ENCODE measurements around the gene SDC1.
A peak's percentile ranks its signal among the peaks of the same experiment; 100 is the strongest.
"Not testable (repeated sequence)": the region's sequence is repeated elsewhere in the genome, so short reads cannot be mapped to it uniquely, and the experiment has no call there.

The SDC1 gene

GRCh38 chr2:20224716-20225293 lies at the start of gene SDC1:
Gene SDC1, minus strand, starts transcription at chr2:20225130. Its CDS starts 263 bp downstream, at chr2:20224867.
- peak in 1 of 2 experiments; percentile 89 for DNase-seq

DNA sequence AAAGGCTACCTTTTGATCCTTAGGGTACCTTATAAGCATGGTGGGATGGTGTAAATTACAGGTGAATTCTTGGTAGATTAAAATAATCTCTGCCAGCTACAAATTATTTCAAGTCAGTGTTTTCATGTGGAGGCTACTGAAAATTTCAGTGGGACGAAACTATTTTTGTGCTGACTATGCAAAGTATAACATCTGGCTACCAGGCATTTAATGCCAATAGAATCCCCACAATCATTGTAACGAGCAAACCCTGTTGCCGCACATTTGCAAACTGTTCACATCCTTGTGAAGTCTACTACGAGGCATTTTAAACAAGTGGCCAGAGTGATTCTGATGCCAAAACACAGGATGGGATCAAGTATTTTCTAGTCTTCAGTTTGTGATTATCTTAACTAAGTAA lies 48.1 kb upstream of the SDC1 start:
- DNase-seq: no peak

- DNase-seq: not testable (repeated sequence)
These were observed 43.4 kb upstream of the SDC1 start for GRCh38 chr2:20268317-20268716.

DNA sequence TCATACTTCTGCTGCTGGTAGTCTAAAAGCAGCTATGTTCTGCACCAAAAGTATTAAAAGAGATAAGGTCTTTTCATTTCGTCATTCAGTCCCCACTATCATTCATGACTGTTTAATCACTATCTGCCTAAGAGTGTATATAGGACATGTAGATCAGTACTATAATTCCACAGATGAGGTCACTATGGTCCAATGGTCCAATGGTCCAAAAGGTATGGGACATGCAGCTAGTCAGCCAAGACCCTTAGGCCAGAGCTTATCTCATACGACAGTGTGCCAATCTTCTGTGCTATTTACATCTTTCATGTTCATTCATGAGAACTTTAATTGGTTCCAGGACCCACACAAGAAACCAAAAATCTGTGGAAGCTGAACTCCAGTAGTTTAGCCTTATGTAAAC lies 42.6 kb upstream of the SDC1 start:
- no peak for DNase-seq

DNA sequence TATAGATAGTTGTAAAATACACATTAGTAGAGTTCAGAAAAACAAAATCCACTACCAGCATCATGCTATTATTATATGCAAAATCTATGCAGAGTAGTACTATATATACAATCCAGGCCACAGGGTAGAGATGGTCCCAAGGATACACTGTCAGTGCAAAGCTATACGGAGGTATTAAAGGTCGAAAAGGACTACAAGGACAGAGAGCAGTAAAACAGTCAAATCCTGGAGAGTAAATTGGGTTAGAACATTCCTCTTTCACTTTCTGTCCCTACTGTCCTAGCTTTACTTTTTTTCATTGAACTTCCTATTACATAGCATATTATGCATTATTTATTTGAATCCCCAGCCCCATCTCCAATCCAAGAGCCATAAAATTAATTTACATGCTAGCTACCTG lies 39.7 kb upstream of the SDC1 start:
- DNase-seq: peak; percentile 67 to 79

DNA sequence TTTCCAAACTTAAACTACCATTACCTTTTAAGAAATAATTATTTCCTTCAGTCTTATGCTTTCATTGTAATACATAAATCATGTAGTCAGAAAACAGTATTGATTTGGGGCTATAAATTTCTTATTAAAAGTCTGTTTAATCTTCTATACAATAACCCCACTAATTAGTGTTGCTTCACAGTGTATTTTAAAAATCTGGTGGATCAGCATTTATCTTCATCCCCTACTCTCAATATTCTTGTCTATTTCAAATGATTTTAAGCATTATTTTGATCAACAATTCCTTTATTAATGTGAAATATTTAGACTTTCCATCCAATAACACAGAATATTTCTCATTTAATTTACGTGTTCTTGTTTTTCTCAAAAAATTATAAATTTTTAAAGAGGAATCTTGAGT lies 32.5 kb upstream of the SDC1 start:
- DNase-seq: no peak

DNA sequence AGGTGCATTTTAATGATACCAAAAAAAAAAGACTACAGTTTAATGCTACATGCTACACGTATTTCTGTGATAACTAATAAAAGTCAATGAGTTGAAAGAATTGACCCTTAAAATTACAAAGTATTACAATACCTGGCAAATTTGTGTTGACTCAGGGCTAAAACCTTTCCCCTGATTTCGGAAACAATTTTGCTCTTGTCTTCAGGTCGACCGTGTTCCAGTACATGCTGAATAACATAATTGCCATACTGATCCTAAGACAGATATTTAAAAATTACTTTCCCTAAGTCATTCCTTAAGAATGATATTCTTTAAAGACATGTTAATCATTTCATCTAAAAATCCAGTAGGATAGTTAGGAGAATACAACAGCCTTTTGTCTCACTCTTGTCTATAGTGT lies 29.8 kb upstream of the SDC1 start:
- no peak for DNase-seq

DNA sequence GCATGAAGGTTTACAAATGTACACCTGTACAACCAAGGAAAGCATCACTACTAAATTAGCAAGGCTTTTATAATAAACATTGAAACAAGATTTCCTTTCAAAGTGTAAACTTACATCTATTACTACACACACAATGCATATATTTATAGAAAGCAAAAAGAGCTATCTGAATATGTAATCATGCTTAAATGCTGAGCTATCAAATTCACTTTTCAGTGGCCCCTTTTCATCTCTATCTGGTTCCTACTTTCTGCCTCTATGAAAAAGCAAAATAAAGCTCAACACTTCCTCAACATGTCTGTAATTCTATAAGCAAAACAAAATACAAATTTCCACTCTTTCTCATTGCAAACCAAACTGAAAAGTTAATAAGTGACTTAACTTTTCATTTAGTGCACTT lies 25.5 kb upstream of the SDC1 start:
- DNase-seq: no peak

DNA sequence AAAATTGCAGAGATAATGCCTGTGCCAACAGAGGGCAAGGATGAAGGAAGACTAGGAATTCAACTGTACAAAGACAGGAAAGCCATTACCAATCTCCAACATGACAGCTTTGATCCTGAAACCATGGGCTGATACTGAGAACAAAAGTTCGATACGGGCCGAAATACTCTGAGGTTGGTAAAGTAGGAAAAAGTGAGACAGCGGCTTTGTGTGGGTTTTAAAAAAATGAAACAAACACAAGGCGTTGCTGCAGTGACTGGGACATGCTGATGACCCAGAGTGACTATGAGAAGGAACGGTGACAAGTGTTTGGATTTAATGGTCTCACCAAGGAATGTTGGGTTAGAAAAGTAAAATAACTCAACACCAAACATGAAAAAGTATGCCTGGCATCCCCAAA lies 24.2 kb upstream of the SDC1 start:
- no peak for DNase-seq

- no peak for DNase-seq
These were observed 22.2 kb upstream of the SDC1 start for GRCh38 chr2:20247084-20247483.

GRCh38 chr2:20243637-20244036 lies 18.7 kb upstream of the SDC1 start:
- not testable (repeated sequence) for DNase-seq

DNA sequence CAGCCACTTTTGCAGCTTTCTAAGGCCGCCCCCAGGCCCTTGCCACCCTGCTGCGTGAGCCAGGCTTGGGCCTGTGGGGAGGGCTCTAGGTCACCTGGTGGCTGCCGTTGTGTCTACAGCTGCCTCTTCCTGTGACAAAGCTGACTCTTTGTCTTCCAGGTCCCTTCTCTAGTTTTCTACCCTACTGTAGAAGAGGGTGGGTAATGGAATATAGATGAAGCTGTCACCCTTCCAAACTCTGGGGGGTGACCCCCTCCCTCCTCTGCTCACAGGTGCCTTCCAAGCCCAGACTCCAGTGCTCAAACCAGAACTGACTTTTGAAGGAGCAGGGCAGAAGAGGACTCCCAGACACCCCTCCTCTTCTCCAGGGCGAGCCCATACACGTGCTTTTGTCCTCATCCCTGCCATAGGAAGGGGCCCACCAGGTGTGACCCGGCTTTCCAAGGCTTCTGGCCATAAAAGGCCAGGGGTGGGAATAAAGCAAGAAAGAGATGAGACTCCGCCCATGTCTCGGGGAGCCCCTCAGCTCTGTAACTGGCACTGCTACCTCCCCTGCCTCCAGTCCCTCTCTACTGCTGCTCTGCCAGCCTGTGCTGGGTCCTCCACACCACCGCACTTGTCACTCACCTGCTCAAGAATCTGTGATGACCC lies 17.9 kb upstream of the SDC1 start:
- DNase-seq: peak in 1 of 2 experiments; percentile 50

GRCh38 chr2:20241973-20242726 lies 17.2 kb upstream of the SDC1 start:
- no peak for DNase-seq

- DNase-seq: not testable (repeated sequence)
These were observed 15.4 kb upstream of the SDC1 start for GRCh38 chr2:20240291-20240690.

DNA sequence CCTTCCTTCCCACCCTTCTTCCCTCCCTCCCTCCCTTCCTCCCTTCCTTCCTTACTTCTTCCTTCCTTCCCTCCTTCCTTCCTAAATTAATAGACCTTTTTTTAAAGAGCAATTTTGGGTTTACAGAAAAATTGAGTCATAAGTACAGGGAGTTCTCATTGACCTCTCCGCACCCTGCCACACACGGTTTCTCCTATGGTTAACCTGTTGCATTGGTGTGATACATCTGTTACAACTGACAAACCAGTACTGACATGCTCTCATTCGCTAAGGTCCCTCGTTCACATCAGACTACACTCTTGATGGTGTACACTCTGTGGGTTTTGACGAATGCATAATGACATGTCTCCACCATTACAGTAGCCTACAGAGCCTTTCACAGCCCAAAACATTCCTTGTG lies 11.6 kb upstream of the SDC1 start:
- DNase-seq: no peak

GRCh38 chr2:20235655-20236305 lies 10.8 kb upstream of the SDC1 start:
- DNase-seq: no peak

DNA sequence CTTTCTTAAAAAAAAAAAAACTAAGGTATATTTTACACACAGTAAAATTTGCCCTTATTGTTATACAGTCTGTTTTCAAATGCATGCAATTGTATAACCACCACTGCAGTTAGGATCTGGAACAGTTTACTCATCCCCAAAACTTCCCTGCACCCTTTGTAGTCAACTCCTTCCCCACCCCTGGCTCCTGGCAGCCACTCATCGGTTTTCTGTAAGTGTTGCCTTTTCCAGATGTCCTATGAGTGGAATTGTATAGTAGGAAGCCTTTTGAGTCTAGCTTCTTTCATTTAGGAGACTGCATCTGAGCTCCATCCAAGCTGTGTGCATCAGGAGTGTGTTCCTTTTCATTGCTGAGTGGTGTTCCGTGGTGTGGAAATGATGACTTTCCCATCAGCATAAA lies 9.7 kb upstream of the SDC1 start:
- DNase-seq: not testable (repeated sequence)

DNA sequence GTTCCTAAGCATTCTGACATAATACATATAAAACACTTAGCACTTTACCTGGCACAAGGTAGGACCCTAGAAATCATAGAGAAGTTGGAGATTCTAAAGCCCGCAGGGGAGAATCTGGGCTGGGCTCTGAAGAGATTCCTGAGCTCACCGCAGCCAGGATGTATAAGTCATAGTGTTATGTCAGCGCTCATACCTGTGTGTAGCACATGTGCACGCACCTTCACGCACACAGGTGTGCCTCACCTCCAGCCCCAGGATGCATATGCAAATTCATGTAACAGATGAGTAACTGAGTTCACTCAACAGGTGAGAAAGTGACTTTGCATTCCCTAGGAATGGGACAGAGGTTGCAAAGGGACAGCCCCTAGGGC lies 7.9 kb upstream of the SDC1 start:
- DNase-seq: peak; percentile 66 to 84

- peak in 1 of 2 experiments; percentile 30 for DNase-seq
These were observed 6.7 kb upstream of the SDC1 start for GRCh38 chr2:20231598-20232026.

DNA sequence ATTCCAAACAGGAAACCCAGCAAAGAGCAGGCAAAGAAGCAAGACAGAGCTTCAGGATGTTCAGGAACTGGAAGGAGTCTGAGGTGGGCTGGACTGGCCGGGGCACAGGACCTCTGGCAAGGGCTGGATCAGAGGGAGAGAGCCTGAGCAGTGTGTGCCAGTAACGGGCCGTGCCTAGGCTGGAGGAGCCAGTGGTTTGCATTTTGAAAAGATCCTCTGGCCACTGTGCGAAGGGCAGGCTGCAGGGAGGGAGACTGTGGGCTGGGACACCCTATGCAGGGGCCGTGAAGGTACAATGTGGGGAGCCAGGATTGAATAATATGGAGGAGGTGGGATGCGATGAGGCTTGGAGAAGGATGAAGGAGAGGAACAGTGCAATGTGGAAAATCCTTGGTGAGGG lies 6.2 kb upstream of the SDC1 start:
- no peak for DNase-seq

DNA sequence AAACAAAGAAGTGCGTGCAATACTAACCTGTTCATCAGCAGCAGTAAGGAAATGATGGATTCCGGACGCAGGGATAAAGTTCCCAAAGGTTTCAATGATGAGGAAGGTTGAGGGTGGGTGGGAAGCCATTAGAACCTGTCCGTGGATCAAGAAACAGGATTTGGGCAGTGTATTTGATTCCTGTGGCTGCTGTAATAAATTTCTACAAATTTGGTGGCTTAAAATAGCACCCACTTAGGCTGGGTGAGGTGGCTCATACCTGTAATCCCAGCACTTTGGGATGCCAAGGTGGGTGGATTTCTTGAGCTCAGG lies 5.1 kb upstream of the SDC1 start:
- DNase-seq: no peak

DNA sequence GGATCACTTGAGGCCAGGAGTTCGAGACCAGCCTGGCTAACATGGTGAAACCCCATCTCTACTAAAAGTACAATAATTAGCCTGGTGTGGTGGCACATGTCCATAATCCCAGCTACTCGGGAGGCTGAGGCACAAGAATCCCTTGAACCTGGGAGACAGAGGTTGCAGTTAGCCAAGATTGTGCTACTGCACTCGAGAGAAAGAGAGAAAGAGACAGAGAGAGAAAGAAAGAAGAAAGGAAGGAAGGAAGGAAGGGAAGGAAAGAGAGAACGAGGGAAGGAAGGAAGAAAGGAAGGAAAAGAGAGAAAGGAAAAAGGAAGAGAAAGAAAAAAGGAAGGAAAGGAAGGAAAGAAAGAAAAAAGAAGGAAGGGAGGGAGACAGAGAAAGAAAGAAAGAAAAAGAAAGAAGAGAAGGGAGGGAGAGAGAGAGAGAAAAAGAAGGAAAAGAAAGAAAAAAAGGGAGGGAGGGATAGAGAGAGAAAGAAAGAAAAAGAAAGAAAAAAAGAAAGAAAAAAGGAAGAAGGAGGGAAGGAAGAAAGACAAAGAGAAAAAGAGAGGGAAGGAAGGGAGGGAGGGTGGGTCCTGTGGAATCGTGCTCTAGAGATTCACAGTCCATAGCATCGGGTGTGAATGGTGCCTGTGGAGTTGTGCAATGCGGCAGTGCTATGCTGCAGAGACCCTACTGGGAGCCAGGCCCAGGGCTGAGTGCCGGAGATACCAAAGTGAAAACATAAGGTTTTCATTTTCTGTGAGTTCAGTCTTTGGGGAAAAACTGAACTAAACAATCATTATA lies 4.6 kb upstream of the SDC1 start:
- no peak for DNase-seq

DNA sequence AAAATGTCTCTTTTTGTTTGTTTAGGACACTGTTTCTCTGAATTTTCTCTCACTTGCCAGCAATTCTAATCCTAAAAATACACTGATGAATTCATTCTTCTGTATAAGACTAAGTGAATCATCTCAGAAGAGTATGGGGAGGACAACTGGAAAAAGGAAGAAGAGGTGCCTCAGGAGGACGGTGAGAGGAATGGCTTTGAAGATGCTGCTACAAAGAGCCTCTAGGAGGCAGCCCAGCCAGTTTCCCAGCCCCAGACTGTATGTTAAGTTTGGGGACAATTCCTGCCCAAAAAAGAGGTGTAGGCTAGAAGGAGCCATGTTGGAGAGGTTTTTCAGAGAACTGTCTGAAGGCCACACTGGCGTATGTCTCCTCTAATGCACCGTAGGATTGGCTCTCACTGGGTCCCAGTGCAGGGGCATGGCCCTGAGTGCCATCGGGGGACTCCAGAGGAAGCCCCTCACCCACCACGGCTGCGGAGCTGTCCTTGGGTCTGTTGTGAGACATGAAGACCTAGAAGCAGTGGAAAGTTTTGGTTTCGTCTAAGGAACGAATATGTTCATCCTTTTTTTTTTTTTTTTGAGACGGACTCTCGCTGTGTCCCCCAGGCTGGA lies 3.1 kb upstream of the SDC1 start:
- no peak for DNase-seq
